Tibial artery (tissue), 4 donors: ENCODE results near the gene KLF6.

Experiments used
- DNase-seq, 2 donors: peaks; one replicate each; pipeline ENCODE4 v3.0.0-alpha.2; 2019
- H3K27ac ChIP-seq, 2 donors: fragments of 200-600 bp; sonication (generic) in 1 of 2; 1 replicate in 1 of 2; 2 replicates in 1 of 2; pipeline ENCODE4 v1.5.1; 2018 to 2019; ENCODE audit warnings: mild to moderate bottlenecking in 1 of 2
- H3K27me3 ChIP-seq, 2 donors: fragments of 200-600 bp; sonication (generic) in 1 of 2; one replicate each; pipeline versions ENCODE4 v1.5.1 to v1.6.0; 2016 to 2019
- H3K36me3 ChIP-seq, 3 donors: fragments of 200-600 bp; sonication (generic) in 2 of 3; one replicate each; pipeline ENCODE4 v1.5.1; 2016 to 2019; ENCODE audit warnings: mild to moderate bottlenecking in 2 of 3
- H3K4me1 ChIP-seq, 4 donors: fragments of 200-600 bp; sonication (generic) in 2 of 4; 1 replicate in 3 of 4; 2 replicates in 1 of 4; pipeline ENCODE4 v1.5.1; 2016 to 2019
- H3K4me3 ChIP-seq, 2 donors: fragments of 200-600 bp; sonication (generic) in 1 of 2; 1 replicate in 1 of 2; 2 replicates in 1 of 2; pipeline ENCODE4 v1.5.1; 2018 to 2019; ENCODE audit warnings: mild to moderate bottlenecking in 2 of 2
- H3K9me3 ChIP-seq, 3 donors: fragments of 200-600 bp; sonication (generic) in 1 of 3; one replicate each; pipeline ENCODE4 v1.5.1; 2016 to 2019
- CTCF ChIP-seq, 2 experiments: fragments of 200-600 bp in 1 of 2; fragments of 450-650 bp in 1 of 2; IDR thresholded peaks; one replicate each; pipeline ENCODE4 v1.5.1; 2017 to 2019; ENCODE audit warnings: antibody characterized with exemption in 2 of 2, mild to moderate bottlenecking in 1 of 2, moderate library complexity in 1 of 2
- intact Hi-C: fragments of 100-400 bp; cut with DNase I; formaldehyde crosslinking; loops from one replicate; pipeline ENCODE4 v1.15.0; 2023; ENCODE audit warnings: low total_unique reads

KLF6 gene

GRCh38 chr10:3728563-3728962, 56.4 kb downstream of the KLF6 start:
- Histone ChIP-seq H3K9me3 (no peaks in the 10 kb centered on the region), H3K36me3 (no peaks in the 10 kb centered on the region), H3K4me1 (no peaks in the 10 kb centered on the region), H3K4me3 (no peak overlapping the region), H3K27ac (no peak overlapping the region), H3K27me3 (no peaks in the 10 kb centered on the region)
- no peak for DNase-seq
- intact Hi-C loops, result no loop called here
- TF ChIP-seq CTCF (IDR thresholded peaks at IDR 0.05), result no peak

- intact Hi-C loops, result no loop called here
- Histone ChIP-seq H3K4me1 (no peaks in the 10 kb centered on the region), H3K27me3 (no peaks in the 10 kb centered on the region), H3K36me3 (no peaks in the 10 kb centered on the region), H3K27ac (no peak overlapping the region), H3K9me3 (no peaks in the 10 kb centered on the region), H3K4me3 (no peak overlapping the region)
- no peak for DNase-seq
- no peak for TF ChIP-seq CTCF (IDR thresholded peaks at IDR 0.05)
These were observed 57.7 kb downstream of the KLF6 start for GRCh38 chr10:3727268-3727667.
